ENCODE measurements around the gene SACS. TPM values are rescaled to one million over a fixed set of nuclear protein-coding genes. Genes with fewer than 3 reads are reported as not detected.

The SACS gene
- total RNA-seq, 1 experiment from 2014 or later: 21.1 TPM

- Mint-ChIP-seq H3K36me3 (ENCODE audit: insufficient read depth, unreplicated experiment) (no peaks in the 10 kb centered on the region), H3K27ac (ENCODE audit: low read depth, unreplicated experiment) (no peak overlapping the region), H3K27me3 (ENCODE audit: insufficient read depth, unreplicated experiment) (no peaks in the 10 kb centered on the region), H3K4me3 (ENCODE audit: unreplicated experiment) (no peak overlapping the region), H3K9me3 (ENCODE audit: unreplicated experiment) (no peaks in the 10 kb centered on the region), H3K4me1 (ENCODE audit: insufficient read depth, unreplicated experiment) (peaks cover 20% of the 10 kb centered on the region)
- intact Hi-C loops (cut with micrococcal nuclease): no loop called here
- TF ChIP-seq CTCF (IDR thresholded peaks at IDR 0.05; ENCODE audit: unreplicated experiment): no peak
- CTCF ChIA-PET: no interaction called here
- POLR2A ChIA-PET: interaction anchor here (0.7 to 1.2 kb wide), 3 partner anchors 15 to 1885 kb away, joined by 3 to 4 read pairs (median 4); no protein-coding TSS in a partner anchor
- DNase-seq (ENCODE audit: unreplicated experiment): no peak
- no TSS peak for BruUV-seq (replicated peaks)
These were observed 2.8 kb downstream of the SACS start for GRCh38 chr13:23430664-23431063.

- H3K4me3 Mint-ChIP-seq (ENCODE audit: unreplicated experiment): peak overlapping the region; percentile 44
- peak overlapping the region; percentile 78 for H3K27ac Mint-ChIP-seq (ENCODE audit: low read depth, unreplicated experiment)
- H3K4me1 Mint-ChIP-seq (ENCODE audit: insufficient read depth, unreplicated experiment): peaks cover 20% of the 10 kb centered on the region
- H3K36me3 Mint-ChIP-seq (ENCODE audit: insufficient read depth, unreplicated experiment): no peaks in the 10 kb centered on the region
- no peak for TF ChIP-seq CTCF (IDR thresholded peaks at IDR 0.05; ENCODE audit: unreplicated experiment)
- H3K27me3 Mint-ChIP-seq (ENCODE audit: insufficient read depth, unreplicated experiment): no peaks in the 10 kb centered on the region
- no peaks in the 10 kb centered on the region for H3K9me3 Mint-ChIP-seq (ENCODE audit: unreplicated experiment)
- intact Hi-C loops (cut with micrococcal nuclease): no loop called here
- ChIA-PET POLR2A (interaction anchor here (0.8 to 1.7 kb wide), 5 partner anchors 8 to 50 kb away, joined by 3 to 6 read pairs (median 4); no protein-coding TSS in a partner anchor), CTCF (no interaction called here)
- BruUV-seq (replicated peaks): no TSS peak
- DNase-seq (ENCODE audit: unreplicated experiment): no peak
These were observed 5.5 kb downstream of the SACS start for GRCh38 chr13:23427881-23428528.

DNA sequence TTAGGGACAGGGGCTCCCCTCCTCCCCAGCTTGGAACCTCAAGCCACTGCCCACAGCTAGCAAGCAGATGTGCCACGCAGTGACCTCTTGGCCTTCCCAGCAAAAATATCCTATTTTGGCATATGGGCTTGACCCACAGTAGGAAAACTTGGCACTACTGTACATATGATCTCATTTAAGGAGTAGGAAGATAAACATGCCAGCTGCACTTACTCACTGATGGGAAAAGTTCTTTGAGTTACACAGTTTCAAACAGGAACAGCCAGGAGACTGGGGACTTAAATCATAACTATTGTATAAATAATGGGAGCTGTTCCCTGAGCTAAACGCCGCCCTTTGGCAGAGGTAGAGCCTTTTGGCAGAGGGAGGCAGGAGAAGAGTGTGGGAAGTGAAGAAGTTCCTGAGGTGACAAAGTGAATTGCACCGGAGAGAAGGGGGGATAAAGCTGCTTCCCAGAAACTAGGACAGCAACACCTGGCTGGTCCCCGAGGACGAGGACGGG is 6.1 kb downstream of the SACS start:
- TF ChIP-seq CTCF (IDR thresholded peaks at IDR 0.05; ENCODE audit: unreplicated experiment): no peak
- intact Hi-C loops (cut with micrococcal nuclease): no loop called here
- CTCF ChIA-PET: interaction anchor here (0.6 to 0.7 kb wide), 2 partner anchors 19 to 130 kb away, joined by 3 read pairs; no protein-coding TSS in a partner anchor
- peak; percentile 83 for DNase-seq (ENCODE audit: unreplicated experiment)
- Mint-ChIP-seq H3K27ac (ENCODE audit: low read depth, unreplicated experiment) (peak overlapping the region; percentile 78), H3K9me3 (ENCODE audit: unreplicated experiment) (no peaks in the 10 kb centered on the region), H3K36me3 (ENCODE audit: insufficient read depth, unreplicated experiment) (no peaks in the 10 kb centered on the region), H3K27me3 (ENCODE audit: insufficient read depth, unreplicated experiment) (no peaks in the 10 kb centered on the region), H3K4me3 (ENCODE audit: unreplicated experiment) (peak overlapping the region; percentile 44), H3K4me1 (ENCODE audit: insufficient read depth, unreplicated experiment) (peaks cover 20% of the 10 kb centered on the region)
- POLR2A ChIA-PET: interaction anchor here (0.8 to 1.7 kb wide), 4 partner anchors 9 to 49 kb away, joined by 3 to 6 read pairs (median 5); no protein-coding TSS in a partner anchor
- no TSS peak for BruUV-seq (replicated peaks)

- ChIA-PET POLR2A (interaction anchor here (0.5 to 0.6 kb wide), 3 partner anchors 23 to 166 kb away, joined by 3 to 4 read pairs (median 3); no protein-coding TSS in a partner anchor), CTCF (no interaction called here)
- Mint-ChIP-seq H3K4me1 (ENCODE audit: insufficient read depth, unreplicated experiment) (peaks cover 3% of the 10 kb centered on the region), H3K36me3 (ENCODE audit: insufficient read depth, unreplicated experiment) (no peaks in the 10 kb centered on the region), H3K4me3 (ENCODE audit: unreplicated experiment) (no peak overlapping the region), H3K27ac (ENCODE audit: low read depth, unreplicated experiment) (no peak overlapping the region), H3K9me3 (ENCODE audit: unreplicated experiment) (no peaks in the 10 kb centered on the region), H3K27me3 (ENCODE audit: insufficient read depth, unreplicated experiment) (no peaks in the 10 kb centered on the region)
- DNase-seq (ENCODE audit: unreplicated experiment): no peak
- intact Hi-C loops (cut with micrococcal nuclease): no loop called here
- TF ChIP-seq CTCF (IDR thresholded peaks at IDR 0.05; ENCODE audit: unreplicated experiment): no peak
- BruUV-seq (replicated peaks): no TSS peak
These were observed 11.9 kb downstream of the SACS start for GRCh38 chr13:23421596-23421995.
